SH-SY5Y (cell line): ENCODE results near the gene ACTRT2.

Experiments used
- GATA2 ChIP-seq: IDR thresholded peaks from 2 replicates; pipeline ENCODE4 v1.6.1; 2011; ENCODE audit warnings: mild to moderate bottlenecking, low read depth, low read length
- GATA3 ChIP-seq: IDR thresholded peaks from 2 replicates; pipeline ENCODE4 v1.6.1; 2011; ENCODE audit warnings: low read depth, mild to moderate bottlenecking, low read length, moderate library complexity

GRCh38 chr1:3034162-3034561, 12.9 kb downstream of the ACTRT2 start:
- TF ChIP-seq GATA3 (no peak), GATA2 (no peak)
